ENCODE measurements around the gene TRIM7.

DNA sequence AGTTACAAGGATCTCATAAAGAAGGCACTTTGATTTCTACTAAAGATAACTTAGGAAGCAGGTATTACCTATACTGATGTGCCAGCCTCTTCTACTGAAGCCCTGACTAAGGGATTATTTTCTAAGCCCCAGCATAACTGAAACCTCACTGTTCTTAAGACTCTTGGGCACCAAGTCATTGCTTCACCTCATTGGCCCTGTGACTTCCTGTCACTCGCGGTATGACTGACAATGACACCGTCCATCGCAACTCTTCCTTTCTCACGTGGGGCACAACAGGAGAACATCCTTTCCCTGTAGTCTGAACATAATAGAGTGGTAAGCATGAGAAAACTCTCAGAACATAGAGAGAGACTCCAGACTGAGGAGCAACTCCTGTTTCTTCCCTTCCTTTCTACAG is 51.2 kb downstream of the TRIM7 start:
- TF ChIP-seq, protein P1, sequence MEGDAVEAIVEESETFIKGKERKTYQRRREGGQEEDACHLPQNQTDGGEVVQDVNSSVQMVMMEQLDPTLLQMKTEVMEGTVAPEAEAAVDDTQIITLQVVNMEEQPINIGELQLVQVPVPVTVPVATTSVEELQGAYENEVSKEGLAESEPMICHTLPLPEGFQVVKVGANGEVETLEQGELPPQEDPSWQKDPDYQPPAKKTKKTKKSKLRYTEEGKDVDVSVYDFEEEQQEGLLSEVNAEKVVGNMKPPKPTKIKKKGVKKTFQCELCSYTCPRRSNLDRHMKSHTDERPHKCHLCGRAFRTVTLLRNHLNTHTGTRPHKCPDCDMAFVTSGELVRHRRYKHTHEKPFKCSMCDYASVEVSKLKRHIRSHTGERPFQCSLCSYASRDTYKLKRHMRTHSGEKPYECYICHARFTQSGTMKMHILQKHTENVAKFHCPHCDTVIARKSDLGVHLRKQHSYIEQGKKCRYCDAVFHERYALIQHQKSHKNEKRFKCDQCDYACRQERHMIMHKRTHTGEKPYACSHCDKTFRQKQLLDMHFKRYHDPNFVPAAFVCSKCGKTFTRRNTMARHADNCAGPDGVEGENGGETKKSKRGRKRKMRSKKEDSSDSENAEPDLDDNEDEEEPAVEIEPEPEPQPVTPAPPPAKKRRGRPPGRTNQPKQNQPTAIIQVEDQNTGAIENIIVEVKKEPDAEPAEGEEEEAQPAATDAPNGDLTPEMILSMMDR (IDR thresholded peaks at IDR 0.05) = no peak
- TF ChIP-seq POLR2A (IDR thresholded peaks at IDR 0.05) = no peak
